B cell (primary cell): ENCODE data around the gene THSD7A. TPM values are rescaled to one million over a fixed set of nuclear protein-coding genes. Genes with fewer than 3 reads are reported as not detected.

Experiments used
- ATAC-seq: fragments of 200-7000 bp; cut with Tn5 transposase; one replicate; pipeline ENCODE4 v1.10.0; 2021; ENCODE audit warnings: low read depth, mild to moderate bottlenecking, moderate number of reproducible peaks, moderate library complexity
- CTCF ChIA-PET: fragments of 350-600 bp; sonication (Branson Sonifier 250); formaldehyde crosslinking; loops from one replicate; lab custom pipeline; 2021; ENCODE audit warnings: antibody characterized with exemption, inconsistent platforms; lab: Charles Lee
- POLR2A ChIA-PET: fragments of 350-600 bp; sonication (Branson Sonifier 250); formaldehyde crosslinking; loops from one replicate; lab custom pipeline; 2021; ENCODE audit warnings: antibody characterized with exemption; lab: Charles Lee
- DNase-seq: peaks from one replicate; pipeline ENCODE4 v3.0.0; 2013
- H2AFZ ChIP-seq: 2 replicates; pipeline ENCODE4 v1.6.1; 2012; ENCODE audit warnings: mild to moderate bottlenecking, low read depth, low read length; ENCODE audit not compliant: insufficient read depth, poor library complexity, severe bottlenecking
- H3K27ac ChIP-seq, 2 donors: 1 replicate in 1 of 2; 2 replicates in 1 of 2; pipeline ENCODE4 v1.5.1; 2012 to 2013; ENCODE audit warnings: low read length in 2 of 2, mild to moderate bottlenecking in 2 of 2, moderate library complexity in 1 of 2
- H3K27me3 ChIP-seq, 4 experiments: fragments of 200-600 bp in 1 of 4; sonication (generic) in 1 of 4; replicated peaks in 1 of 4; 1 replicate in 2 of 4; 2 replicates in 2 of 4; pipeline versions ENCODE4 v1.6.1 to v1.7.0; 2013 to 2016; ENCODE audit warnings: low read length in 3 of 4, mild to moderate bottlenecking in 2 of 4, mixed read lengths in 1 of 4, moderate library complexity in 1 of 4; ENCODE audit not compliant: insufficient read depth in 4 of 4, control insufficient read depth in 3 of 4; ENCODE audit errors: control extremely low read depth in 1 of 4
- H3K36me3 ChIP-seq, 2 experiments: replicated peaks in 1 of 2; 1 replicate in 1 of 2; 2 replicates in 1 of 2; pipeline versions ENCODE4 v1.6.1 to v1.7.1; 2013; ENCODE audit warnings: low read length in 1 of 2; ENCODE audit not compliant: insufficient read depth in 2 of 2, control insufficient read depth in 1 of 2; ENCODE audit errors: control extremely low read depth in 1 of 2, extremely low read depth in 1 of 2
- H3K4me1 ChIP-seq, 2 donors: fragments of 200-600 bp in 1 of 2; sonication (generic) in 1 of 2; 1 replicate in 1 of 2; 2 replicates in 1 of 2; pipeline versions ENCODE4 v1.5.1 to v1.6.1; 2013 to 2017; ENCODE audit warnings: low read length in 2 of 2; ENCODE audit not compliant: control insufficient read depth in 2 of 2, insufficient read depth in 2 of 2
- H3K4me2 ChIP-seq: replicated peaks from 2 replicates; pipeline ENCODE3; 2012; ENCODE audit warnings: mild to moderate bottlenecking, low read depth, low read length; ENCODE audit not compliant: poor library complexity, severe bottlenecking
- H3K4me3 ChIP-seq, 5 experiments: fragments of 200-600 bp in 1 of 5; sonication (generic) in 1 of 5; 1 replicate in 3 of 5; 2 replicates in 2 of 5; pipeline versions ENCODE4 v1.5.1 to v1.7.0; 2011 to 2016; ENCODE audit warnings: low read length in 4 of 5, mild to moderate bottlenecking in 4 of 5, low read depth in 2 of 5, control low read depth in 1 of 5, moderate library complexity in 1 of 5; ENCODE audit not compliant: insufficient read depth in 1 of 5; ENCODE audit errors: control extremely low read depth in 1 of 5, extremely low read depth in 1 of 5
- H3K79me2 ChIP-seq: fragments of 200-600 bp; sonication (generic); one replicate; pipeline ENCODE4 v1.6.0; 2016; ENCODE audit warnings: low read length; ENCODE audit not compliant: control insufficient read depth, insufficient read depth
- H3K9ac ChIP-seq: fragments of 200-600 bp; sonication (generic); 2 replicates; pipeline ENCODE4 v1.6.1; 2017; ENCODE audit warnings: mild to moderate bottlenecking, low read length, moderate library complexity
- H3K9me3 ChIP-seq, 3 donors: one replicate each; pipeline versions ENCODE4 v1.6.1 to v1.7.1; 2013; ENCODE audit warnings: low read length in 2 of 3; ENCODE audit not compliant: control insufficient read depth in 2 of 3, insufficient read depth in 1 of 3; ENCODE audit errors: control extremely low read depth in 1 of 3
- H4K20me1 ChIP-seq: 2 replicates; pipeline ENCODE4 v1.6.0; 2012; ENCODE audit warnings: mild to moderate bottlenecking, low read length; ENCODE audit not compliant: insufficient read depth, control insufficient read depth, poor library complexity, severe bottlenecking
- H3K27ac Mint-ChIP-seq: one replicate; pipeline ENCODE4 v1.8.0; 2021; ENCODE audit warnings: mixed read lengths
- H3K27me3 Mint-ChIP-seq: one replicate; pipeline ENCODE4 v1.8.0; 2021; ENCODE audit warnings: mixed read lengths
- H3K4me1 Mint-ChIP-seq: one replicate; pipeline ENCODE4 v1.8.0; 2021; ENCODE audit warnings: mixed read lengths
- H3K4me3 Mint-ChIP-seq: one replicate; pipeline ENCODE4 v1.8.0; 2021; ENCODE audit warnings: mixed read lengths
- H3K9me3 Mint-ChIP-seq: one replicate; pipeline ENCODE4 v1.8.0; 2022; ENCODE audit warnings: mixed read lengths; ENCODE audit not compliant: insufficient read depth
- EZH2 ChIP-seq: IDR thresholded peaks from 2 replicates; pipeline ENCODE4 v1.6.1; 2012; ENCODE audit warnings: borderline replicate concordance, low read depth, mild to moderate bottlenecking, moderate library complexity, low read length; ENCODE audit not compliant: insufficient read depth, poor library complexity, severe bottlenecking
- WGBS: methylation state at CpG from one replicate; pipeline ENCODE4 v1.1.5; 2013; ENCODE audit warnings: missing lambda C conversion rate; ENCODE audit not compliant: insufficient coverage; 5-methylcytosine and 5-hydroxymethylcytosine counted together
- intact Hi-C: fragments of 100-400 bp; cut with micrococcal nuclease; formaldehyde crosslinking; loops from one replicate; pipeline ENCODE4 v1.10.0; 2022
- polyA plus RNA-seq: library from polyadenylated mRNA; depleted of rRNA; stranded (reverse); fragments of >200 nt; gene quantifications from 2 replicates; pipeline ENCODE4 v1.2.3, GENCODE V29; 2012
- total RNA-seq, 2 donors: library from RNA; stranded (reverse); fragments of 120-200 nt in 1 of 2; gene quantifications; 1 replicate in 1 of 2; 2 replicates in 1 of 2; pipeline versions ENCODE4 v1.2.3 to v1.2.4, GENCODE V29; 2013 to 2022
- TF ChIP-seq, protein P1 (sequence below): fragments of 200-600 bp; IDR thresholded peaks from one replicate; pipeline ENCODE4 v1.8.0; 2022; ENCODE audit warnings: antibody characterized with exemption, mild to moderate bottlenecking

The THSD7A gene
- total and polyA plus RNA-seq, 2 donors (not counting 1 experiment from before 2014, with no cell fraction given), result not detected

- Mint-ChIP-seq H3K4me3 (no peak overlapping the region), H3K27ac (no peak overlapping the region), H3K9me3 (no peaks in the 10 kb centered on the region), H3K4me1 (peaks cover 3% of the 10 kb centered on the region), H3K27me3 (no peaks in the 10 kb centered on the region)
- TF ChIP-seq EZH2, result no peak
- TF ChIP-seq, protein P1, sequence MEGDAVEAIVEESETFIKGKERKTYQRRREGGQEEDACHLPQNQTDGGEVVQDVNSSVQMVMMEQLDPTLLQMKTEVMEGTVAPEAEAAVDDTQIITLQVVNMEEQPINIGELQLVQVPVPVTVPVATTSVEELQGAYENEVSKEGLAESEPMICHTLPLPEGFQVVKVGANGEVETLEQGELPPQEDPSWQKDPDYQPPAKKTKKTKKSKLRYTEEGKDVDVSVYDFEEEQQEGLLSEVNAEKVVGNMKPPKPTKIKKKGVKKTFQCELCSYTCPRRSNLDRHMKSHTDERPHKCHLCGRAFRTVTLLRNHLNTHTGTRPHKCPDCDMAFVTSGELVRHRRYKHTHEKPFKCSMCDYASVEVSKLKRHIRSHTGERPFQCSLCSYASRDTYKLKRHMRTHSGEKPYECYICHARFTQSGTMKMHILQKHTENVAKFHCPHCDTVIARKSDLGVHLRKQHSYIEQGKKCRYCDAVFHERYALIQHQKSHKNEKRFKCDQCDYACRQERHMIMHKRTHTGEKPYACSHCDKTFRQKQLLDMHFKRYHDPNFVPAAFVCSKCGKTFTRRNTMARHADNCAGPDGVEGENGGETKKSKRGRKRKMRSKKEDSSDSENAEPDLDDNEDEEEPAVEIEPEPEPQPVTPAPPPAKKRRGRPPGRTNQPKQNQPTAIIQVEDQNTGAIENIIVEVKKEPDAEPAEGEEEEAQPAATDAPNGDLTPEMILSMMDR, result no peak
- POLR2A ChIA-PET, result no interaction called here
- intact Hi-C loops, result no loop called here
- no peaks in the 10 kb centered on the region for H3K4me1 ChIP-seq
- H3K9me3 ChIP-seq, result no peaks in the 10 kb centered on the region
- no peak overlapping the region for H3K4me3 ChIP-seq
- H2AFZ ChIP-seq, result no peak overlapping the region
- H3K9ac ChIP-seq, result no peak overlapping the region
- CTCF ChIA-PET, result no interaction called here
- H3K36me3 ChIP-seq, result no peaks in the 10 kb centered on the region
- H3K4me2 ChIP-seq, result no peak overlapping the region
- no peaks in the 10 kb centered on the region for H3K27me3 ChIP-seq
- ATAC-seq, result no peak
- DNase-seq, result no peak
- no peaks in the 10 kb centered on the region for H4K20me1 ChIP-seq
- H3K79me2 ChIP-seq, result no peaks in the 10 kb centered on the region
- no CpG with 5 or more reads among the region's 5 CpGs for WGBS
- no peak overlapping the region for H3K27ac ChIP-seq
Observed at GRCh38 chr7:11699666-11700065, 132.3 kb downstream of the THSD7A start.

- no peaks in the 10 kb centered on the region for H3K79me2 ChIP-seq
- no peak overlapping the region for H3K4me2 ChIP-seq
- no peaks in the 10 kb centered on the region for H3K9me3 ChIP-seq
- H3K4me1 ChIP-seq, result no peaks in the 10 kb centered on the region
- Mint-ChIP-seq H3K27me3 (no peaks in the 10 kb centered on the region), H3K9me3 (no peaks in the 10 kb centered on the region), H3K4me1 (peaks cover 3% of the 10 kb centered on the region), H3K4me3 (no peak overlapping the region), H3K27ac (no peak overlapping the region)
- no peak for DNase-seq
- ATAC-seq, result no peak
- WGBS, result no CpG with 5 or more reads among the region's 2 CpGs
- H3K27me3 ChIP-seq, result no peaks in the 10 kb centered on the region
- H3K4me3 ChIP-seq, result no peak overlapping the region
- ChIA-PET POLR2A (no interaction called here), CTCF (no interaction called here)
- intact Hi-C loops, result no loop called here
- H3K36me3 ChIP-seq, result no peaks in the 10 kb centered on the region
- no peak overlapping the region for H2AFZ ChIP-seq
- no peaks in the 10 kb centered on the region for H4K20me1 ChIP-seq
- H3K9ac ChIP-seq, result no peak overlapping the region
- TF ChIP-seq EZH2, result no peak
- TF ChIP-seq, protein P1, result no peak
- H3K27ac ChIP-seq, result no peak overlapping the region
Observed at GRCh38 chr7:11698384-11698871, 133.6 kb downstream of the THSD7A start.
